WERI-Rb-1 (cell line): ENCODE data around the gene TP63.

Experiments
- DNase-seq: peaks from one replicate; pipeline ENCODE4 v3.0.0-alpha.2; 2020
- H3K27ac ChIP-seq: fragments of 250-450 bp; sonication (Bioruptor Pico); 2 replicates; pipeline ENCODE4 v1.5.1; 2020; ENCODE audit warnings: mild to moderate bottlenecking, moderate library complexity
- H3K27me3 ChIP-seq: fragments of 250-450 bp; sonication (Bioruptor Pico); 2 replicates; pipeline ENCODE4 v1.5.1; 2021; ENCODE audit warnings: mild to moderate bottlenecking, low read depth, moderate library complexity; ENCODE audit not compliant: insufficient read depth, severe bottlenecking
- H3K36me3 ChIP-seq: fragments of 250-450 bp; sonication (Bioruptor Pico); 2 replicates; pipeline ENCODE4 v1.5.1; 2020; ENCODE audit warnings: mild to moderate bottlenecking, moderate library complexity
- H3K4me3 ChIP-seq: 2 replicates; pipeline ENCODE4 v1.5.1; 2011; ENCODE audit warnings: low read depth, mild to moderate bottlenecking, control low read depth, low read length
- H3K9me3 ChIP-seq: fragments of 250-450 bp; sonication (Bioruptor Pico); 2 replicates; pipeline ENCODE4 v1.5.1; 2021; ENCODE audit warnings: mild to moderate bottlenecking, moderate library complexity; ENCODE audit not compliant: severe bottlenecking
- CTCF ChIP-seq: IDR thresholded peaks from 2 replicates; pipeline ENCODE4 v1.5.1; 2011; ENCODE audit warnings: low read depth, mild to moderate bottlenecking, control low read depth, inconsistent platforms, low read length

The TP63 gene

GRCh38 chr3:189695400-189695799 lies 64.2 kb downstream of the TP63 start:
- TF ChIP-seq CTCF: no peak
- Histone ChIP-seq H3K4me3 (no peak overlapping the region), H3K27ac (no peak overlapping the region), H3K27me3 (no peaks in the 10 kb centered on the region), H3K36me3 (no peaks in the 10 kb centered on the region), H3K9me3 (no peaks in the 10 kb centered on the region)
- DNase-seq: no peak

- Histone ChIP-seq H3K27ac (no peak overlapping the region), H3K9me3 (no peaks in the 10 kb centered on the region), H3K36me3 (no peaks in the 10 kb centered on the region), H3K27me3 (no peaks in the 10 kb centered on the region), H3K4me3 (no peak overlapping the region)
- DNase-seq: no peak
- no peak for TF ChIP-seq CTCF
Observed at GRCh38 chr3:189698811-189699210, 67.6 kb downstream of the TP63 start.

DNA sequence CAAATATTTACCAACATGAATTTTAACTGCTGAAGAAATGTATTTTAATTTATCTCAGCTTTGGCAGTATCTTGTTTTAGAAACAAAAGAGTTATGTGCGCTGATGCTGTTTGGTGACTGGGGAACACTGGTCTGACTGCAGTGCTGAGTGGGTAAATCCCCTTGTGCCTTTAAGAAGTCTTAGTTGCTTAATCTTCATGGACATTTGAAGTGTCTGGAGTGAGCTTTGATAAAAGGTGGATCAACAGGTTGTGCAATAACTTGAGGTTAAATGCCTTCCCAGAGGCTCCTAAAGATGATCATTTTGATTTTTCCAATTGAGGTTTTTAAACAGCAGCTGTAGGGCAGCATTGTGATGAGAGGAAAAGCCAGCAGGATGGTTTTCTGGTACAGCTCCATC lies 68.7 kb downstream of the TP63 start:
- no peak for TF ChIP-seq CTCF

GRCh38 chr3:189702066-189702646 lies 71.0 kb downstream of the TP63 start:
- H3K36me3 ChIP-seq: no peaks in the 10 kb centered on the region
- no peaks in the 10 kb centered on the region for H3K27me3 ChIP-seq
- H3K4me3 ChIP-seq: no peak overlapping the region
- TF ChIP-seq CTCF: no peak
- no peaks in the 10 kb centered on the region for H3K9me3 ChIP-seq
- H3K27ac ChIP-seq: no peak overlapping the region
- DNase-seq: no peak

More for the DNA sequence above, 68.7 kb downstream of the TP63 start:
- Histone ChIP-seq H3K27me3 (no peaks in the 10 kb centered on the region), H3K36me3 (no peaks in the 10 kb centered on the region), H3K27ac (no peak overlapping the region), H3K4me3 (no peak overlapping the region), H3K9me3 (no peaks in the 10 kb centered on the region)
- DNase-seq: peak; percentile 11

- no peak for TF ChIP-seq CTCF
- H3K4me3 ChIP-seq: no peak overlapping the region
- no peaks in the 10 kb centered on the region for H3K9me3 ChIP-seq
- no peak overlapping the region for H3K27ac ChIP-seq
- no peaks in the 10 kb centered on the region for H3K27me3 ChIP-seq
- DNase-seq: no peak
- no peaks in the 10 kb centered on the region for H3K36me3 ChIP-seq
Observed at GRCh38 chr3:189703865-189704264, 72.7 kb downstream of the TP63 start.

GRCh38 chr3:189708375-189708774 lies 77.2 kb downstream of the TP63 start:
- no peaks in the 10 kb centered on the region for H3K9me3 ChIP-seq
- H3K27ac ChIP-seq: no peak overlapping the region
- H3K36me3 ChIP-seq: no peaks in the 10 kb centered on the region
- H3K4me3 ChIP-seq: no peak overlapping the region
- no peaks in the 10 kb centered on the region for H3K27me3 ChIP-seq
- no peak for TF ChIP-seq CTCF
- DNase-seq: no peak
